A673 (cell line): ENCODE data around the gene PHAX.

ENCODE experiments used
- EZH2 ChIP-seq: fragments of 200-600 bp; sonication (generic); IDR thresholded peaks from 2 replicates; pipeline ENCODE4 v1.6.1; 2017; ENCODE audit warnings: borderline replicate concordance, low read depth, mild to moderate bottlenecking, mixed read lengths, antibody characterized with exemption, low read length; ENCODE audit not compliant: poor library complexity, severe bottlenecking
- TF ChIP-seq, protein P1 (sequence below): fragments of 300-800, 200-600 bp; sonication (generic); conservative IDR thresholded peaks from 2 replicates; pipeline ENCODE4 v1.5.1; 2017; ENCODE audit warnings: low read depth, mild to moderate bottlenecking, antibody characterized with exemption, low read length, moderate library complexity, mixed read lengths

DNA sequence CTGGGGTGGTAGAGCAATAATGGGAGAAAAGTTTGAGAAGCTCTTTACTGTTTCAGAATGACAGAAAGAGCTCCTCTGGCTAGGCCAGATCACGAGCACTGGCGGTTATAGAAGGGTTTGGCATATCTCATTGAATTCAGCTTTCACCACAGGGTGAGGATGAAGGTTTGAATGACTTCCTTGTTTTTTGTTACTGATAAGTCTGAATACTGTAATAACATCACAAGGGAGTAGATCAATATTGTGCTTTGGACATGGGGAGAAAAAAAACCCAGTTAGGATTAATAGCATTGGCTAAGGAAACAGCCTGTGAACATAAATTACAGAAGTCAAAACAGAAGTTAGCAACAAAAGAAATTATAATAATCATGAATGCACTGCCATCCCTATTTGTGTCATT lies 9.4 kb downstream of the PHAX start:
- TF ChIP-seq, protein P1, sequence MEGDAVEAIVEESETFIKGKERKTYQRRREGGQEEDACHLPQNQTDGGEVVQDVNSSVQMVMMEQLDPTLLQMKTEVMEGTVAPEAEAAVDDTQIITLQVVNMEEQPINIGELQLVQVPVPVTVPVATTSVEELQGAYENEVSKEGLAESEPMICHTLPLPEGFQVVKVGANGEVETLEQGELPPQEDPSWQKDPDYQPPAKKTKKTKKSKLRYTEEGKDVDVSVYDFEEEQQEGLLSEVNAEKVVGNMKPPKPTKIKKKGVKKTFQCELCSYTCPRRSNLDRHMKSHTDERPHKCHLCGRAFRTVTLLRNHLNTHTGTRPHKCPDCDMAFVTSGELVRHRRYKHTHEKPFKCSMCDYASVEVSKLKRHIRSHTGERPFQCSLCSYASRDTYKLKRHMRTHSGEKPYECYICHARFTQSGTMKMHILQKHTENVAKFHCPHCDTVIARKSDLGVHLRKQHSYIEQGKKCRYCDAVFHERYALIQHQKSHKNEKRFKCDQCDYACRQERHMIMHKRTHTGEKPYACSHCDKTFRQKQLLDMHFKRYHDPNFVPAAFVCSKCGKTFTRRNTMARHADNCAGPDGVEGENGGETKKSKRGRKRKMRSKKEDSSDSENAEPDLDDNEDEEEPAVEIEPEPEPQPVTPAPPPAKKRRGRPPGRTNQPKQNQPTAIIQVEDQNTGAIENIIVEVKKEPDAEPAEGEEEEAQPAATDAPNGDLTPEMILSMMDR, result no peak
- TF ChIP-seq EZH2, result no peak
